CD4-positive, alpha-beta T cell treated with Interleukin-4 for 1 hour (primary cell): Measurements from ENCODE around the gene DOCK10.
"Not testable (repeated sequence)": the region's sequence is repeated elsewhere in the genome, so short reads cannot be mapped to it uniquely, and the experiment has no call there.

ENCODE experiments used
- DNase-seq, 2 donors: peaks; one replicate each; pipeline ENCODE4 v3.0.0-alpha.2; 2020 to 2022

The DOCK10 gene

GRCh38 chr2:224941960-224942359 lies 100.3 kb downstream of the DOCK10 start:
- DNase-seq: no peak

- no peak for DNase-seq
These were observed 101.7 kb downstream of the DOCK10 start for GRCh38 chr2:224940618-224941017.

GRCh38 chr2:224938651-224939182 lies 103.6 kb downstream of the DOCK10 start:
- DNase-seq: peak in 1 of 2 donors; percentile 54

GRCh38 chr2:224937887-224938286 lies 104.4 kb downstream of the DOCK10 start:
- no peak for DNase-seq

- DNase-seq: no peak
These were observed 107.6 kb downstream of the DOCK10 start for GRCh38 chr2:224934526-224935188.

- DNase-seq: no peak
These were observed 108.8 kb downstream of the DOCK10 start for GRCh38 chr2:224933431-224933830.

GRCh38 chr2:224932522-224932921 lies 109.7 kb downstream of the DOCK10 start:
- DNase-seq: no peak

- DNase-seq: no peak
These were observed 110.3 kb downstream of the DOCK10 start for GRCh38 chr2:224931956-224932355.

- peak in 1 of 2 donors; percentile 55 for DNase-seq
These were observed 111.3 kb downstream of the DOCK10 start for GRCh38 chr2:224930990-224931389.

GRCh38 chr2:224930124-224930523 lies 112.1 kb downstream of the DOCK10 start:
- peak in 1 of 2 donors; percentile 73 for DNase-seq

- DNase-seq: no peak
These were observed 112.8 kb downstream of the DOCK10 start for GRCh38 chr2:224929512-224929911.

GRCh38 chr2:224927646-224928173 lies 114.6 kb downstream of the DOCK10 start:
- DNase-seq: peak; percentile 67 to 75

- DNase-seq: peak in 1 of 2 donors; percentile 24
These were observed 115.3 kb downstream of the DOCK10 start for GRCh38 chr2:224927011-224927410.

- no peak for DNase-seq
These were observed 116.5 kb downstream of the DOCK10 start for GRCh38 chr2:224925810-224926100.

- DNase-seq: peak in 1 of 2 donors; percentile 25
These were observed 117.0 kb downstream of the DOCK10 start for GRCh38 chr2:224925061-224925809.

- no peak for DNase-seq
These were observed 117.6 kb downstream of the DOCK10 start for GRCh38 chr2:224924631-224925030.

- peak in 1 of 2 donors; percentile 50 for DNase-seq
These were observed 120.0 kb downstream of the DOCK10 start for GRCh38 chr2:224922142-224922727.

- no peak for DNase-seq
These were observed 122.7 kb downstream of the DOCK10 start for GRCh38 chr2:224919472-224920110.

- DNase-seq: no peak
These were observed 123.4 kb downstream of the DOCK10 start for GRCh38 chr2:224918626-224919471.

- DNase-seq: not testable (repeated sequence)
These were observed 125.0 kb downstream of the DOCK10 start for GRCh38 chr2:224917246-224917645.

- no peak for DNase-seq
These were observed 127.1 kb downstream of the DOCK10 start for GRCh38 chr2:224915136-224915535.

- DNase-seq: no peak
These were observed 131.7 kb downstream of the DOCK10 start for GRCh38 chr2:224910574-224910925.
